ENCODE data around the gene VAPB.
A peak's percentile ranks its signal among the peaks of the same experiment; 100 is the strongest.

VAPB gene

GRCh38 chr20:58485393-58485792 is 96.4 kb downstream of the VAPB start:
- DNase-seq (ENCODE audit: low read depth): no peak
- TF ChIP-seq CTCF (IDR thresholded peaks at IDR 0.05; ENCODE audit: insufficient read depth, low read depth, low read length, missing control alignments): no peak
- H3K4me3 ChIP-seq (ENCODE audit: low read length): no peak overlapping the region

- DNase-seq (ENCODE audit: low read depth): no peak
Measured at GRCh38 chr20:58486207-58486606, 97.2 kb downstream of the VAPB start.

GRCh38 chr20:58492074-58492718 is 103.2 kb downstream of the VAPB start:
- no peak for DNase-seq (ENCODE audit: low read depth)
- no peak for TF ChIP-seq CTCF (IDR thresholded peaks at IDR 0.05; ENCODE audit: insufficient read depth, low read depth, low read length, missing control alignments)
- H3K4me3 ChIP-seq (ENCODE audit: low read length): no peak overlapping the region

More at GRCh38 chr20:58486207-58486606, 97.2 kb downstream of the VAPB start:
- H3K4me3 ChIP-seq (ENCODE audit: low read length): no peak overlapping the region
- no peak for TF ChIP-seq CTCF (IDR thresholded peaks at IDR 0.05; ENCODE audit: insufficient read depth, low read depth, low read length, missing control alignments)

- H3K4me3 ChIP-seq (ENCODE audit: low read length): no peak overlapping the region
- TF ChIP-seq CTCF (IDR thresholded peaks at IDR 0.05; ENCODE audit: insufficient read depth, low read depth, low read length, missing control alignments): no peak
- peak; percentile 9 for DNase-seq (ENCODE audit: low read depth)
Measured at GRCh38 chr20:58492795-58493524, 103.9 kb downstream of the VAPB start.

GRCh38 chr20:58494923-58495622 is 106.0 kb downstream of the VAPB start:
- no peak overlapping the region for H3K4me3 ChIP-seq (ENCODE audit: low read length)
- no peak for TF ChIP-seq CTCF (IDR thresholded peaks at IDR 0.05; ENCODE audit: insufficient read depth, low read depth, low read length, missing control alignments)
- DNase-seq (ENCODE audit: low read depth): no peak

- no peak for TF ChIP-seq CTCF (IDR thresholded peaks at IDR 0.05; ENCODE audit: insufficient read depth, low read depth, low read length, missing control alignments)
- DNase-seq (ENCODE audit: low read depth): no peak
- no peak overlapping the region for H3K4me3 ChIP-seq (ENCODE audit: low read length)
Measured at GRCh38 chr20:58495623-58496428, 106.8 kb downstream of the VAPB start.

All from epithelial cell of esophagus (primary cell).